Cardiac fibroblast (primary cell): ENCODE data around the gene KCNE3.

Source experiments
- DNase-seq, 2 donors: peaks; one replicate each; pipeline versions ENCODE4 v3.0.0 to v3.0.0-alpha.2; 2010; ENCODE audit warnings: low read depth in 2 of 2
- H3K4me3 ChIP-seq, 2 donors: replicated peaks in 1 of 2; 1 replicate in 1 of 2; 2 replicates in 1 of 2; pipeline ENCODE4 v1.5.1; 2011; ENCODE audit warnings: low read depth in 2 of 2, low read length in 2 of 2, mild to moderate bottlenecking in 2 of 2, moderate library complexity in 1 of 2
- TF ChIP-seq, protein P1 (sequence below): IDR thresholded peaks from one replicate; pipeline ENCODE4 v1.5.1; 2011; ENCODE audit warnings: low read depth, mild to moderate bottlenecking, low read length, inconsistent platforms

KCNE3 gene

DNA sequence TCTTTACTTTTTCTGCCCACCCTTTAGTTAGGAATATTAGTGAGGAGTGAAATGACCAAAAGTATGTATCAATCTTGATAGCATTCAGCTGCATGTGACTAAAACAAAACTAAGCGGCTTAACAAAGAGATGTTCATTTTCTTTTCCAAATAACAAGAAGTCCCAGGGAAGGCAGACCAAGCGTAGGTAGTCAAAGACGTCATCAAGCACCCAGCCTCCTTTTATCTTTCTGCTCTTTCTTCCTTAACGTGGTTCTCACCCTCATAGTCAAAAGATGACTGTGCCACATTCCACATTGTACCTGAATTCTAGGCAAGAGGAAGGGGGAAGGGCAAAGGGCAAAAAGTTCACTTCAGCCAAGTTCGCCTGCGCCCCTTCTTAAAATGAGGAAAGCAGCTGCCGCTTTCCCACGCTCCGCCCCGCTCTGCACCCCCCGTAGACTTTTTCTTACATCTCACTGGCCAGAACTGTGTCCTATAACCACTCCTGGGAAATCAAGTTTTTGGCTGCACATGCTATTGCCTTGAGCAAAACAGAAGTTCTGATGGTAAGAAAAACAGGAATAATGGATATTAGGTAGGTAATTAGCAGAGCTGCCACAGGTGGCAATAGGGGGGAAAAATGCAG, 54.5 kb downstream of the KCNE3 start:
- TF ChIP-seq, protein P1, sequence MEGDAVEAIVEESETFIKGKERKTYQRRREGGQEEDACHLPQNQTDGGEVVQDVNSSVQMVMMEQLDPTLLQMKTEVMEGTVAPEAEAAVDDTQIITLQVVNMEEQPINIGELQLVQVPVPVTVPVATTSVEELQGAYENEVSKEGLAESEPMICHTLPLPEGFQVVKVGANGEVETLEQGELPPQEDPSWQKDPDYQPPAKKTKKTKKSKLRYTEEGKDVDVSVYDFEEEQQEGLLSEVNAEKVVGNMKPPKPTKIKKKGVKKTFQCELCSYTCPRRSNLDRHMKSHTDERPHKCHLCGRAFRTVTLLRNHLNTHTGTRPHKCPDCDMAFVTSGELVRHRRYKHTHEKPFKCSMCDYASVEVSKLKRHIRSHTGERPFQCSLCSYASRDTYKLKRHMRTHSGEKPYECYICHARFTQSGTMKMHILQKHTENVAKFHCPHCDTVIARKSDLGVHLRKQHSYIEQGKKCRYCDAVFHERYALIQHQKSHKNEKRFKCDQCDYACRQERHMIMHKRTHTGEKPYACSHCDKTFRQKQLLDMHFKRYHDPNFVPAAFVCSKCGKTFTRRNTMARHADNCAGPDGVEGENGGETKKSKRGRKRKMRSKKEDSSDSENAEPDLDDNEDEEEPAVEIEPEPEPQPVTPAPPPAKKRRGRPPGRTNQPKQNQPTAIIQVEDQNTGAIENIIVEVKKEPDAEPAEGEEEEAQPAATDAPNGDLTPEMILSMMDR, result no peak
- no peak for DNase-seq
- H3K4me3 ChIP-seq, result no peak overlapping the region

GRCh38 chr11:74412321-74412720, 55.0 kb downstream of the KCNE3 start:
- H3K4me3 ChIP-seq, result no peak overlapping the region
- TF ChIP-seq, protein P1, result no peak
- DNase-seq, result peak in 1 of 2 donors; percentile 36

DNA sequence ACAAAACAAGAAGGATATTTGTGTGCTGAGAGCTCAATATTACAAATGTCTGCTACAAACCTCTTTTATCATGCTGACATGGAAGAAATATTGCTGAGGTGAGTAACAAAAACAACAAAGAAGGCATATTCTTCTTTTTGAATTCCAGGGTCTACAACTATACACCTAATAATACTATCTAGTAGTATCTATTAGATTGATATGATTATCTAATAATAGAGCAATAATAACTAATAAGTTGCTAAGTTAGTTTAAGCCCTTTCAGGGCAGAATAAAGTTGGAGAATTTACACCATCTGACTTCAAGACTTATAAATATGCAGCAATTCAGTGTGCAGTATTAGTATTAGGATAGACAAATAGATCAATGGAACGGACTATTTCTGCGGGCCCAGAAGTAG, 57.7 kb downstream of the KCNE3 start:
- TF ChIP-seq, protein P1, result no peak
- H3K4me3 ChIP-seq, result no peak overlapping the region
- no peak for DNase-seq
